Lower leg skin (tissue), 4 donors: ENCODE results near the gene MAP3K8. TPM values are rescaled to one million over a fixed set of nuclear protein-coding genes. Genes with fewer than 3 reads are reported as not detected.

Experiments used
- DNase-seq, 2 donors: peaks; one replicate each; pipeline ENCODE4 v3.0.0-alpha.2; 2019; ENCODE audit warnings: low spot score in 2 of 2
- H3K4me3 ChIP-seq: fragments of 200-600 bp; sonication (generic); 2 replicates; pipeline ENCODE4 v1.5.1; 2017; ENCODE audit warnings: mild to moderate bottlenecking, low read depth; ENCODE audit not compliant: poor library complexity, severe bottlenecking
- POLR2A ChIP-seq, 2 donors: fragments of 450-650 bp; IDR thresholded peaks; one replicate each; pipeline ENCODE4 v1.6.1; 2016 to 2017; ENCODE audit warnings: antibody characterized with exemption in 2 of 2, mild to moderate bottlenecking in 1 of 2, moderate library complexity in 1 of 2
- WGBS, 2 donors: methylation state at CpG; one replicate each; pipeline ENCODE4 v1.1.5; 2018; 5-methylcytosine and 5-hydroxymethylcytosine counted together
- intact Hi-C: fragments of 100-400 bp; cut with DNase I; formaldehyde crosslinking; loops from one replicate; pipeline ENCODE4 v1.15.0; 2023; ENCODE audit warnings: low total_unique reads
- total RNA-seq, 4 donors: library from RNA; depleted of rRNA; stranded (reverse); fragments of >200 nt; gene quantifications; one replicate each; pipeline ENCODE4 v1.1.0, GENCODE V29; 2016
- TF ChIP-seq, protein P1 (sequence below), 3 donors: fragments of 450-650 bp; IDR thresholded peaks; one replicate each; pipeline ENCODE4 v1.5.1; 2016; ENCODE audit warnings: antibody characterized with exemption in 3 of 3, mild to moderate bottlenecking in 3 of 3, moderate library complexity in 2 of 3

Gene MAP3K8
- total RNA-seq, 4 donors from 2014 or later = 27.0 to 41.8 (median 35.5) TPM

GRCh38 chr10:30454744-30455510 is 20.9 kb downstream of the MAP3K8 start:
- 10 to 19% methylated on average over 3 of the region's 3 CpGs for WGBS, 2 donors
- no peak for DNase-seq
- intact Hi-C loops = no loop called here
- H3K4me3 ChIP-seq = no peak overlapping the region
- TF ChIP-seq, protein P1, sequence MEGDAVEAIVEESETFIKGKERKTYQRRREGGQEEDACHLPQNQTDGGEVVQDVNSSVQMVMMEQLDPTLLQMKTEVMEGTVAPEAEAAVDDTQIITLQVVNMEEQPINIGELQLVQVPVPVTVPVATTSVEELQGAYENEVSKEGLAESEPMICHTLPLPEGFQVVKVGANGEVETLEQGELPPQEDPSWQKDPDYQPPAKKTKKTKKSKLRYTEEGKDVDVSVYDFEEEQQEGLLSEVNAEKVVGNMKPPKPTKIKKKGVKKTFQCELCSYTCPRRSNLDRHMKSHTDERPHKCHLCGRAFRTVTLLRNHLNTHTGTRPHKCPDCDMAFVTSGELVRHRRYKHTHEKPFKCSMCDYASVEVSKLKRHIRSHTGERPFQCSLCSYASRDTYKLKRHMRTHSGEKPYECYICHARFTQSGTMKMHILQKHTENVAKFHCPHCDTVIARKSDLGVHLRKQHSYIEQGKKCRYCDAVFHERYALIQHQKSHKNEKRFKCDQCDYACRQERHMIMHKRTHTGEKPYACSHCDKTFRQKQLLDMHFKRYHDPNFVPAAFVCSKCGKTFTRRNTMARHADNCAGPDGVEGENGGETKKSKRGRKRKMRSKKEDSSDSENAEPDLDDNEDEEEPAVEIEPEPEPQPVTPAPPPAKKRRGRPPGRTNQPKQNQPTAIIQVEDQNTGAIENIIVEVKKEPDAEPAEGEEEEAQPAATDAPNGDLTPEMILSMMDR (IDR thresholded peaks at IDR 0.05) = no peak
- no peak for TF ChIP-seq POLR2A (IDR thresholded peaks at IDR 0.05)

- H3K4me3 ChIP-seq = no peak overlapping the region
- TF ChIP-seq, protein P1 (IDR thresholded peaks at IDR 0.05) = no peak
- no peak for TF ChIP-seq POLR2A (IDR thresholded peaks at IDR 0.05)
- intact Hi-C loops = no loop called here
- DNase-seq = no peak
- 32 to 61% methylated on average over 4 of the region's 4 CpGs for WGBS, 2 donors
Observed at GRCh38 chr10:30455816-30456215, 21.8 kb downstream of the MAP3K8 start.

GRCh38 chr10:30456266-30456665 is 22.3 kb downstream of the MAP3K8 start:
- TF ChIP-seq, protein P1 (IDR thresholded peaks at IDR 0.05) = no peak
- WGBS, 2 donors = 43 to 49% methylated on average over 4 of the region's 4 CpGs
- H3K4me3 ChIP-seq = no peak overlapping the region
- intact Hi-C loops = no loop called here
- DNase-seq = no peak

DNA sequence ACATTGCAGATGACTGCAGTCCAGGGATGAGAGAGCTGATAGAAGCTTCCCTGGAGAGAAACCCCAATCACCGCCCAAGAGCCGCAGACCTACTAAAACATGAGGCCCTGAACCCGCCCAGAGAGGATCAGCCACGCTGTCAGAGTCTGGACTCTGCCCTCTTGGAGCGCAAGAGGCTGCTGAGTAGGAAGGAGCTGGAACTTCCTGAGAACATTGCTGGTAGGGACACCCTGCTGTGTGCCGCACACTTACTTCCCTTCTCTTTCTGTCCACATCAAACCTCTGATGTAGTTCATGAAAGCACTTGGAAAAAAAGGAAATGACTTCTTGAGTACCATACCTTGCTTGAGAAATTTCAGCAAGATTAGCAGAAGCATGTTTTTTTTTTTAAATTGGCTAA is 25.3 kb downstream of the MAP3K8 start:
- whole genome bisulfite sequencing, 2 donors = 89 to 97% methylated on average over 6 of the region's 6 CpGs
- no peak for TF ChIP-seq POLR2A (IDR thresholded peaks at IDR 0.05)
- TF ChIP-seq, protein P1 (IDR thresholded peaks at IDR 0.05) = no peak
- H3K4me3 ChIP-seq = no peak overlapping the region
- DNase-seq = peak in 1 of 2 donors; percentile 51
- intact Hi-C loops = no loop called here

DNA sequence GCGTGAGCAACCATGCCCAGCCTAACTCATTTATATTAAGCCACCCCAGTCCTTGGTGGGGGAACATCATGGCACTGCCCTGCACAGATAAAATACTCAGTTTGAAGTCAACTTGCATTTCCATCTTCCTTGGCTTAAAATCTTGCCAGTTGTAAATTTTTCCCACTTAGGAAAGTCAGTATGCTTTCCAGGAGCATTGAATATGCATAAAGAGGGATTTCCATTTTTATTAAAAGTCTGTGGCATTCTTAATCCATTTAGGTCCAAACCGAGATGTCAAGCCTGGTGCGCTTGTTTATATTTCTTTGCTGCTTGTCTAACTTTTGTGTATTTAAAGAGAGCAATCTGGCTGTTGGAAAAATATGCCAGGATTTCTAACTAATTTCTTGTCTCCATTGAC is 26.1 kb downstream of the MAP3K8 start:
- 94 to 98% methylated on average over 3 of the region's 3 CpGs for WGBS, 2 donors
- H3K4me3 ChIP-seq = no peak overlapping the region
- no peak for TF ChIP-seq POLR2A (IDR thresholded peaks at IDR 0.05)
- TF ChIP-seq, protein P1 (IDR thresholded peaks at IDR 0.05) = no peak
- no peak for DNase-seq
- intact Hi-C loops = no loop called here

DNA sequence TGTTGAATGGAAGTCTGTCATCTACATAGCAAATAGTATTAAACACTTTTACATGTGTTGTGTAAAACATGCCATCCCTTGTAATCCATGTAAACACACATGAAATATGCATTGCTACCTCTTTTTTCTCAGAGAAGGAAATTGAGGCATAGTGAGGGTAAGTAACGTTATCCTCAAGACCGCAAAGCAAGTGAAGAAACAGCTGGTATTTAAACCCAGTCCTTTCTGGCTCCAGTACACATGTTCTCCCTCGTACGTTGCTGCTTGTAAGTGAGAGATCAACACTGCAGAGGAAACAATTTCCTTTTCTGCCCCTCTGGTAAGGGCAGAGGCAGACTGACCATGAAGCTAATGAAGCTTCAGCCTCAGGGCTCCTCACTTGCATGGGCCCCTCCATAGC is 28.5 kb downstream of the MAP3K8 start:
- WGBS, 2 donors = 83 to 86% methylated on average over 4 of the region's 4 CpGs
- no peak overlapping the region for H3K4me3 ChIP-seq
- TF ChIP-seq, protein P1 (IDR thresholded peaks at IDR 0.05) = no peak
- no peak for TF ChIP-seq POLR2A (IDR thresholded peaks at IDR 0.05)
- intact Hi-C loops = no loop called here
- no peak for DNase-seq
